Mesenchymal stem cell (in vitro differentiated cells and primary cell): ENCODE data around the gene RB1.

Experiments used
- DNase-seq: peaks from one replicate; pipeline ENCODE4 v3.0.0-alpha.2; 2013
- H2AFZ ChIP-seq: one replicate; pipeline ENCODE4 v1.6.1; 2013; ENCODE audit warnings: low read depth, mild to moderate bottlenecking, control low read depth, inconsistent platforms, low read length, moderate library complexity
- H2AK5ac ChIP-seq: 2 replicates; pipeline ENCODE4 v1.6.1; 2013; ENCODE audit warnings: low read length, moderate library complexity, mild to moderate bottlenecking, inconsistent platforms; ENCODE audit not compliant: severe bottlenecking
- H2BK120ac ChIP-seq: one replicate; pipeline ENCODE4 v1.6.1; 2013; ENCODE audit warnings: low read depth, mild to moderate bottlenecking, inconsistent platforms, low read length, moderate library complexity
- H2BK12ac ChIP-seq, 2 experiments: one replicate each; pipeline ENCODE4 v1.6.1; 2013; ENCODE audit warnings: inconsistent platforms in 2 of 2, low read length in 2 of 2, mild to moderate bottlenecking in 2 of 2, moderate library complexity in 2 of 2, control low read depth in 1 of 2
- H2BK15ac ChIP-seq: one replicate; pipeline ENCODE4 v1.6.1; 2013; ENCODE audit warnings: mild to moderate bottlenecking, low read depth, inconsistent platforms; ENCODE audit not compliant: poor library complexity, severe bottlenecking
- H2BK5ac ChIP-seq: 2 replicates; pipeline ENCODE4 v1.6.1; 2013; ENCODE audit warnings: low read depth, mild to moderate bottlenecking, low read length, control low read depth, inconsistent platforms; ENCODE audit not compliant: poor library complexity, severe bottlenecking
- H3K14ac ChIP-seq, 2 experiments: one replicate each; pipeline ENCODE4 v1.6.1; 2013; ENCODE audit warnings: inconsistent platforms in 2 of 2, low read length in 2 of 2, control low read depth in 1 of 2, mild to moderate bottlenecking in 1 of 2, moderate library complexity in 1 of 2
- H3K18ac ChIP-seq, 2 experiments: one replicate each; pipeline ENCODE4 v1.6.1; 2013; ENCODE audit warnings: inconsistent platforms in 2 of 2, low read length in 2 of 2, control low read depth in 1 of 2, low read depth in 1 of 2, mild to moderate bottlenecking in 1 of 2
- H3K23ac ChIP-seq, 2 experiments: one replicate each; pipeline ENCODE4 v1.6.1; 2013; ENCODE audit warnings: inconsistent platforms in 2 of 2, low read length in 2 of 2, mild to moderate bottlenecking in 2 of 2, moderate library complexity in 2 of 2, control low read depth in 1 of 2
- H3K27ac ChIP-seq: 2 replicates; pipeline ENCODE4 v1.5.1; 2013; ENCODE audit warnings: mild to moderate bottlenecking, moderate library complexity, low read length, control low read depth, inconsistent platforms; ENCODE audit not compliant: poor library complexity, severe bottlenecking
- H3K27me3 ChIP-seq, 2 experiments: 2 replicates each; pipeline versions ENCODE4 v1.6.1 to v1.7.0; 2013; ENCODE audit warnings: low read length in 2 of 2, mild to moderate bottlenecking in 2 of 2, moderate library complexity in 2 of 2, control low read depth in 1 of 2, inconsistent platforms in 1 of 2; ENCODE audit not compliant: control insufficient read depth in 1 of 2, insufficient read depth in 1 of 2
- H3K36me3 ChIP-seq, 2 experiments: 2 replicates each; pipeline versions ENCODE4 v1.6.1 to v1.7.0; 2013; ENCODE audit warnings: low read length in 2 of 2, control low read depth in 1 of 2, inconsistent platforms in 1 of 2, low read depth in 1 of 2, mild to moderate bottlenecking in 1 of 2; ENCODE audit not compliant: insufficient read depth in 2 of 2, control insufficient read depth in 1 of 2
- H3K4ac ChIP-seq, 2 experiments: one replicate each; pipeline ENCODE4 v1.6.1; 2013; ENCODE audit warnings: inconsistent platforms in 2 of 2, low read length in 2 of 2, mild to moderate bottlenecking in 2 of 2, moderate library complexity in 2 of 2, control low read depth in 1 of 2, low read depth in 1 of 2
- H3K4me1 ChIP-seq: 2 replicates; pipeline ENCODE4 v1.6.1; 2013; ENCODE audit warnings: low read depth, low read length, control low read depth; ENCODE audit not compliant: control insufficient read depth, insufficient read depth
- H3K4me2 ChIP-seq: 2 replicates; pipeline ENCODE4 v1.6.1; 2013; ENCODE audit warnings: low read length, mild to moderate bottlenecking, inconsistent platforms; ENCODE audit not compliant: poor library complexity, severe bottlenecking
- H3K4me3 ChIP-seq, 2 experiments: 2 replicates each; pipeline versions ENCODE4 v1.5.1 to v1.7.0; 2013; ENCODE audit warnings: low read length in 2 of 2, mild to moderate bottlenecking in 2 of 2, control low read depth in 1 of 2, low read depth in 1 of 2; ENCODE audit not compliant: insufficient read depth in 1 of 2
- H3K79me1 ChIP-seq: replicated peaks from 2 replicates; pipeline ENCODE4 v1.6.1; 2013; ENCODE audit warnings: mild to moderate bottlenecking, control low read depth, low read length, inconsistent platforms; ENCODE audit not compliant: poor library complexity, severe bottlenecking
- H3K9ac ChIP-seq: 2 replicates; pipeline ENCODE4 v1.7.0; 2013; ENCODE audit warnings: mild to moderate bottlenecking, low read length, moderate library complexity
- H3K9me3 ChIP-seq: 2 replicates; pipeline ENCODE4 v1.7.0; 2013; ENCODE audit warnings: mild to moderate bottlenecking, low read length; ENCODE audit not compliant: control insufficient read depth
- H4K8ac ChIP-seq: one replicate; pipeline ENCODE4 v1.6.1; 2013; ENCODE audit warnings: inconsistent platforms, mild to moderate bottlenecking, low read length, moderate library complexity
- H4K91ac ChIP-seq: one replicate; pipeline ENCODE4 v1.6.1; 2013; ENCODE audit warnings: mild to moderate bottlenecking, low read length, inconsistent platforms
- WGBS: methylation state at CpG from one replicate; pipeline ENCODE4 v1.1.7; 2013; ENCODE audit warnings: mixed read lengths; 5-methylcytosine and 5-hydroxymethylcytosine counted together

Gene RB1

GRCh38 chr13:48410199-48410598 is 106.6 kb downstream of the RB1 start:
- no peak overlapping the region for H3K23ac ChIP-seq
- H2BK15ac ChIP-seq: no peak overlapping the region
- no peak overlapping the region for H2BK5ac ChIP-seq
- no peak overlapping the region for H3K4me2 ChIP-seq
- H3K4me1 ChIP-seq: no peaks in the 10 kb centered on the region
- H3K9ac ChIP-seq: peak overlapping the region; percentile 96
- peak overlapping the region in 1 of 2 experiments; percentile 90 for H3K4me3 ChIP-seq
- no peak overlapping the region for H3K18ac ChIP-seq
- peaks cover 0 to 6% of the 10 kb centered on the region in 2 experiments for H3K36me3 ChIP-seq
- H4K91ac ChIP-seq: no peak overlapping the region
- no peak overlapping the region for H2BK120ac ChIP-seq
- no peak for DNase-seq
- no peak overlapping the region for H4K8ac ChIP-seq
- WGBS: 70% methylated on average over 2 of the region's 5 CpGs
- H2AK5ac ChIP-seq: no peak overlapping the region
- H2AFZ ChIP-seq: no peak overlapping the region
- H2BK12ac ChIP-seq: no peak overlapping the region
- H3K14ac ChIP-seq: no peak overlapping the region
- H3K27ac ChIP-seq: no peak overlapping the region
- peaks cover 6% of the 10 kb centered on the region for H3K79me1 ChIP-seq
- no peak overlapping the region for H3K4ac ChIP-seq
- H3K27me3 ChIP-seq: no peaks in the 10 kb centered on the region
- H3K9me3 ChIP-seq: no peaks in the 10 kb centered on the region

- Histone ChIP-seq H4K8ac (no peak overlapping the region), H3K27ac (no peak overlapping the region), H3K36me3 (peaks cover 3 to 9% of the 10 kb centered on the region in 2 experiments), H2AFZ (no peak overlapping the region), H3K14ac (no peak overlapping the region), H2BK15ac (no peak overlapping the region), H2BK120ac (no peak overlapping the region), H3K9me3 (no peaks in the 10 kb centered on the region), H3K79me1 (peaks cover 7% of the 10 kb centered on the region), H3K18ac (no peak overlapping the region), H2BK5ac (no peak overlapping the region), H3K27me3 (no peaks in the 10 kb centered on the region), H4K91ac (no peak overlapping the region), H2BK12ac (no peak overlapping the region), H3K4me3 (peak overlapping the region in 1 of 2 experiments; percentile 90), H3K23ac (no peak overlapping the region), H2AK5ac (no peak overlapping the region), H3K9ac (peak overlapping the region; percentile 96), H3K4me1 (no peaks in the 10 kb centered on the region), H3K4ac (no peak overlapping the region), H3K4me2 (no peak overlapping the region)
- DNase-seq: peak; percentile 37
- no CpG with 5 or more reads among the region's 1 CpG for WGBS
Observed at GRCh38 chr13:48411147-48411794, 107.7 kb downstream of the RB1 start.

- Histone ChIP-seq H2BK15ac (no peak overlapping the region), H3K79me1 (peaks cover 6% of the 10 kb centered on the region), H3K9me3 (no peaks in the 10 kb centered on the region), H3K18ac (no peak overlapping the region), H3K4ac (no peak overlapping the region), H3K4me2 (peak overlapping the region; percentile 66), H3K4me1 (no peaks in the 10 kb centered on the region), H3K14ac (no peak overlapping the region), H2AFZ (no peak overlapping the region), H3K27me3 (no peaks in the 10 kb centered on the region), H3K4me3 (peak overlapping the region; percentile 37 to 90), H4K8ac (no peak overlapping the region), H2AK5ac (no peak overlapping the region), H2BK12ac (no peak overlapping the region), H2BK120ac (no peak overlapping the region), H2BK5ac (no peak overlapping the region), H3K36me3 (peaks cover 5 to 11% of the 10 kb centered on the region in 2 experiments), H3K23ac (no peak overlapping the region), H3K9ac (peak overlapping the region; percentile 96), H4K91ac (no peak overlapping the region), H3K27ac (peak overlapping the region; percentile 64)
- DNase-seq: peak; percentile 44
- WGBS: 0% methylated on average over 6 of the region's 13 CpGs
Observed at GRCh38 chr13:48411841-48412531, 108.4 kb downstream of the RB1 start.

- Histone ChIP-seq H2BK15ac (no peak within 1 kb of the TSS), H3K9me3 (no peaks in the 10 kb centered on the region), H3K27me3 (no peaks in the 10 kb centered on the region), H3K79me1 (peaks cover 6% of the 10 kb centered on the region), H2AFZ (no peak within 1 kb of the TSS), H3K4ac (no peak within 1 kb of the TSS), H3K4me2 (peak within 1 kb of the TSS; percentile 66), H3K14ac (no peak within 1 kb of the TSS), H4K91ac (no peak within 1 kb of the TSS), H2AK5ac (no peak within 1 kb of the TSS), H4K8ac (no peak within 1 kb of the TSS), H3K23ac (no peak within 1 kb of the TSS), H3K4me3 (peak within 1 kb of the TSS; percentile 37 to 90), H3K9ac (peak within 1 kb of the TSS; percentile 96), H2BK5ac (no peak within 1 kb of the TSS), H2BK120ac (no peak within 1 kb of the TSS), H2BK12ac (no peak within 1 kb of the TSS), H3K18ac (no peak within 1 kb of the TSS), H3K36me3 (peaks cover 9 to 12% of the 10 kb centered on the region in 2 experiments), H3K27ac (peak within 1 kb of the TSS; percentile 64), H3K4me1 (no peaks in the 10 kb centered on the region)
- DNase-seq: peak; percentile 87
- under 1% methylated on average over 4 of the region's 4 CpGs for WGBS
Observed at GRCh38 chr13:48412881-48413351, 109.4 kb downstream of the RB1 start, which contains the start of gene LPAR6. LPAR6 (minus strand) TSS chr13:48413113; CDS start chr13:48412423, 690 bp downstream.
